Endothelial cell of umbilical vein (primary cell): ENCODE results near the gene PRDM11.

ENCODE experiments used
- EZH2 ChIP-seq: IDR thresholded peaks from 2 replicates; pipeline ENCODE4 v1.6.1; 2012; ENCODE audit warnings: borderline replicate concordance, low read depth, mild to moderate bottlenecking, moderate library complexity, low read length, inconsistent platforms; ENCODE audit not compliant: severe bottlenecking
- FOS ChIP-seq: IDR thresholded peaks from 2 replicates; pipeline ENCODE4 v1.6.1; 2011; ENCODE audit warnings: mild to moderate bottlenecking, low read length, moderate library complexity, borderline replicate concordance; ENCODE audit not compliant: insufficient read depth
- POLR2AphosphoS5 ChIP-seq: IDR thresholded peaks from 2 replicates; pipeline ENCODE4 v1.6.1; 2012; ENCODE audit warnings: low read depth, mild to moderate bottlenecking, control low read depth, low read length, moderate library complexity; ENCODE audit not compliant: insufficient read depth
- TF ChIP-seq, protein P1 (sequence below), 2 donors: IDR thresholded peaks; 1 replicate in 1 of 2; 2 replicates in 1 of 2; pipeline ENCODE4 v1.5.1; 2011; ENCODE audit warnings: low read length in 2 of 2, mild to moderate bottlenecking in 2 of 2, moderate library complexity in 2 of 2, control low read depth in 1 of 2, inconsistent platforms in 1 of 2, low read depth in 1 of 2; ENCODE audit not compliant: insufficient read depth in 1 of 2; ENCODE audit errors: extremely low read depth in 1 of 2

DNA sequence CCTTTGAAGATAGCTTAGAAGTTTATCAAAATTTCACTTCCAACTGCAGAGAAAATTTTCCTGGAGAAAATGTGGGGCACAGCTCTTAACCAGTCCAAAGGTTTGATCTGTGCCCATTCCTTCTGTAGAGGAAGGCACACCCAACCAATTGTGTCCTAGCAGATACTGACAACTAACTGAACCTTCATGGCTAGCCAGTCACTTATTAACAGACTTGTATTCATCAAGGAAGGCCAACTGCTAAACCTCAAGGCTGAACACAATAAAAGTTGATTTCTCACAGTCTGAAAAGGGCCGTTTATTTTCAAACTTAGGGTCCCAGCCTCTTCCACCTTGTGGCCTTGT is 120.2 kb downstream of the PRDM11 start:
- TF ChIP-seq FOS (no peak), EZH2 (no peak), POLR2AphosphoS5 (no peak)
- TF ChIP-seq, protein P1, sequence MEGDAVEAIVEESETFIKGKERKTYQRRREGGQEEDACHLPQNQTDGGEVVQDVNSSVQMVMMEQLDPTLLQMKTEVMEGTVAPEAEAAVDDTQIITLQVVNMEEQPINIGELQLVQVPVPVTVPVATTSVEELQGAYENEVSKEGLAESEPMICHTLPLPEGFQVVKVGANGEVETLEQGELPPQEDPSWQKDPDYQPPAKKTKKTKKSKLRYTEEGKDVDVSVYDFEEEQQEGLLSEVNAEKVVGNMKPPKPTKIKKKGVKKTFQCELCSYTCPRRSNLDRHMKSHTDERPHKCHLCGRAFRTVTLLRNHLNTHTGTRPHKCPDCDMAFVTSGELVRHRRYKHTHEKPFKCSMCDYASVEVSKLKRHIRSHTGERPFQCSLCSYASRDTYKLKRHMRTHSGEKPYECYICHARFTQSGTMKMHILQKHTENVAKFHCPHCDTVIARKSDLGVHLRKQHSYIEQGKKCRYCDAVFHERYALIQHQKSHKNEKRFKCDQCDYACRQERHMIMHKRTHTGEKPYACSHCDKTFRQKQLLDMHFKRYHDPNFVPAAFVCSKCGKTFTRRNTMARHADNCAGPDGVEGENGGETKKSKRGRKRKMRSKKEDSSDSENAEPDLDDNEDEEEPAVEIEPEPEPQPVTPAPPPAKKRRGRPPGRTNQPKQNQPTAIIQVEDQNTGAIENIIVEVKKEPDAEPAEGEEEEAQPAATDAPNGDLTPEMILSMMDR (IDR thresholded peaks at IDR 0.05; ENCODE audit: extremely low read depth in 1 of 2, insufficient read depth in 1 of 2, low read depth in 1 of 2, low read length in 2 of 2): no peak
